ENCODE results near the gene ATP13A2. TPM values are rescaled to one million over a fixed set of nuclear protein-coding genes. Genes with fewer than 3 reads are reported as not detected.

ATP13A2 gene
- total and polyA plus RNA-seq, 4 donors: 62.1 to 308 (median 186) TPM

GRCh38 chr1:17052641-17053040 lies 40.9 kb upstream of the ATP13A2 start:
- no peak for DNase-seq (ENCODE audit: low read depth in 4 of 6, low spot score in 6 of 6)
- Histone ChIP-seq H3K9me3 (ENCODE audit: control insufficient read depth, insufficient read depth, low read length) (no peaks in the 10 kb centered on the region), H3K27me3 (ENCODE audit: control insufficient read depth, insufficient read depth, low read length) (no peaks in the 10 kb centered on the region), H3K4me1 (ENCODE audit: control insufficient read depth, insufficient read depth, low read length) (peaks cover 8% of the 10 kb centered on the region), H3K27ac (ENCODE audit: low read depth, low read length) (no peak overlapping the region), H3K4me3 (ENCODE audit: low read depth, low read length) (peak overlapping the region; percentile 86), H3K36me3 (ENCODE audit: control insufficient read depth, insufficient read depth, low read length) (peaks cover 17% of the 10 kb centered on the region)

DNA sequence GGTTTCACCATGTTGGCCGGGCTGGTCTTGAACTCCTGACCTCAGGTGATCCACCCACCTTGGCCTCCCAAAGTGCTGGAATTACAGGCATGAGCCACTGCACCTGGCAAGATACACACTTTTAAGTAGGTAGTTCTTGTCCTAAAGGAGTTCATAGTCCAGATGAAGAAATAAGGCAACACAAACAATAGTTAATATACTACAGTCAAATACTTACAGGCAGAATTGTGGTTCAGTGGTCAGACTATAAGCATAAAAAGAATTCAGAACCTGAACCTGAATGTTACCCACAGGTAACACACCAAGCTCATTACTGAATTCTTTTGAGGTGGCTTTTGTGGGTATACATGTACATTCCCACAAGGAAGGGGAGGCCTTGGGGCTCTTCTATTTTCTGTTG lies 40.3 kb upstream of the ATP13A2 start:
- DNase-seq (ENCODE audit: low read depth in 4 of 6, low spot score in 6 of 6): no peak
- no peak overlapping the region for H3K4me3 ChIP-seq (ENCODE audit: low read depth, low read length)
- WGBS (ENCODE audit: insufficient coverage): 100% methylated on average over 1 of the region's 1 CpG
- H3K27ac ChIP-seq (ENCODE audit: low read depth, low read length): no peak overlapping the region
- no peaks in the 10 kb centered on the region for H3K27me3 ChIP-seq (ENCODE audit: control insufficient read depth, insufficient read depth, low read length)
- H3K36me3 ChIP-seq (ENCODE audit: control insufficient read depth, insufficient read depth, low read length): peaks cover 21% of the 10 kb centered on the region
- no peaks in the 10 kb centered on the region for H3K9me3 ChIP-seq (ENCODE audit: control insufficient read depth, insufficient read depth, low read length)
- peaks cover 8% of the 10 kb centered on the region for H3K4me1 ChIP-seq (ENCODE audit: control insufficient read depth, insufficient read depth, low read length)

DNA sequence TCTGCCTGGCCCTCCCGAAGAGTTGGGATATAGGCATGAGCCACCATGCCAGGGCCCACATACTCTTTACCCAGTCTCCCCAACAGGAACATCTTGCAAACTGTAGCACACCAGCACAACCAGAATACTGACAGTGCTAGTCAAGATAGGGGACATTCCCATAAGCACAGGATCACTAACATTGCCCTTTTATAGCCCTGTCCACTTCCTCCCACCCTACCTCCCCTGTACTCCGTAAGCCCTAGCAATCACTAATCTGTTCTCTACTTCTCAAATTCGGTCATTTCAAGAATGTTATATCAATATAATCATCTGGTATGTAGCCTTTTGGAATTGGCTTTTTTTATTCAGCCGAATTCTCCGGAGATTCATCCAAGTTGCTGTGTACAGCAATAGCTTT lies 36.2 kb upstream of the ATP13A2 start:
- peaks cover 4% of the 10 kb centered on the region for H3K4me1 ChIP-seq (ENCODE audit: control insufficient read depth, insufficient read depth, low read length)
- peak in 1 of 6 donors; percentile 23 for DNase-seq (ENCODE audit: low read depth in 4 of 6, low spot score in 6 of 6)
- no peak overlapping the region for H3K27ac ChIP-seq (ENCODE audit: low read depth, low read length)
- WGBS (ENCODE audit: insufficient coverage): 100% methylated on average over 1 of the region's 5 CpGs
- H3K36me3 ChIP-seq (ENCODE audit: control insufficient read depth, insufficient read depth, low read length): peaks cover 31% of the 10 kb centered on the region
- H3K27me3 ChIP-seq (ENCODE audit: control insufficient read depth, insufficient read depth, low read length): no peaks in the 10 kb centered on the region
- H3K4me3 ChIP-seq (ENCODE audit: low read depth, low read length): no peak overlapping the region
- no peaks in the 10 kb centered on the region for H3K9me3 ChIP-seq (ENCODE audit: control insufficient read depth, insufficient read depth, low read length)

DNA sequence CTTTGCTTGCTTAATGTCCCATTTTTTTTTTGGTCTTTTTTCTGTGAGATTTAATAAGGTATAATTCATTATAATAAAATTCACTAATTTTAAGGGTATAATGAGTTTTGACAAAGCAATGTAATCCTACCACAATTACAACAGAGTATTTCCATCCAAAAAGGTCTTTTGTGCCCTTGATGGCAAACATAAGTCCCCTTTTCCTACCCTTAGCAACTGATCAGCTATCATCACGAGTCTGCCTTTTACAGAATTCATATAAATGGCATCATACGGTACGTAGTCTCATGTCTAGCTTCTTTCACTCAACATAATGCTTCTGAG lies 34.6 kb upstream of the ATP13A2 start:
- Histone ChIP-seq H3K9me3 (ENCODE audit: control insufficient read depth, insufficient read depth, low read length) (no peaks in the 10 kb centered on the region), H3K27ac (ENCODE audit: low read depth, low read length) (no peak overlapping the region), H3K36me3 (ENCODE audit: control insufficient read depth, insufficient read depth, low read length) (peaks cover 37% of the 10 kb centered on the region), H3K4me3 (ENCODE audit: low read depth, low read length) (no peak overlapping the region), H3K27me3 (ENCODE audit: control insufficient read depth, insufficient read depth, low read length) (no peaks in the 10 kb centered on the region), H3K4me1 (ENCODE audit: control insufficient read depth, insufficient read depth, low read length) (peaks cover 4% of the 10 kb centered on the region)
- no CpG with 5 or more reads among the region's 3 CpGs for WGBS (ENCODE audit: insufficient coverage)
- no peak for DNase-seq (ENCODE audit: low read depth in 4 of 6, low spot score in 6 of 6)

- Histone ChIP-seq H3K4me3 (ENCODE audit: low read depth, low read length) (no peak overlapping the region), H3K27ac (ENCODE audit: low read depth, low read length) (no peak overlapping the region), H3K4me1 (ENCODE audit: control insufficient read depth, insufficient read depth, low read length) (peaks cover 4% of the 10 kb centered on the region), H3K36me3 (ENCODE audit: control insufficient read depth, insufficient read depth, low read length) (peaks cover 40% of the 10 kb centered on the region), H3K9me3 (ENCODE audit: control insufficient read depth, insufficient read depth, low read length) (no peaks in the 10 kb centered on the region), H3K27me3 (ENCODE audit: control insufficient read depth, insufficient read depth, low read length) (no peaks in the 10 kb centered on the region)
- peak in 2 of 6 donors; percentile 79 to 89 for DNase-seq (ENCODE audit: low read depth in 4 of 6, low spot score in 6 of 6)
- WGBS (ENCODE audit: insufficient coverage): 60% methylated on average over 1 of the region's 9 CpGs
These were observed 34.1 kb upstream of the ATP13A2 start for GRCh38 chr1:17045634-17046333.

DNA sequence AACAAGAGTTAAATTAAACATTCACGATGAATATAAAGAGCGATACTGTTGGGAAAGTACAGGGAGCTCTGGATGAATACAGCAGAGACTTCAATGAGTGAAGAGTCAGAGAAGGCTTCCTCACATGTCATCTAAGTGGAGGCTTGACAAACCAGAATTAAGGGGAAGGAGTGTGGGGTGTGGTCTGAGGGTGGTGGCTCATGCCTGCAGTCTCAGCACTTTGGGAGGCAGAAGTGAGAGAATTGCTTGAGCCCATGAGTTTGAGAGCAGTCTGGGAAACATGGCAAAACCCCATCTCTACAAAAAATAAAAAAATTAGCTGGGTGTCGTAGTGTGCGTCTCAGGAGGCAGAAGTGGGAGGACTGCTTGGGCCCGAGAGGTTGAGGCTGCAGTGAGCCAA lies 33.4 kb upstream of the ATP13A2 start:
- Histone ChIP-seq H3K4me1 (ENCODE audit: control insufficient read depth, insufficient read depth, low read length) (peaks cover 4% of the 10 kb centered on the region), H3K36me3 (ENCODE audit: control insufficient read depth, insufficient read depth, low read length) (peaks cover 41% of the 10 kb centered on the region), H3K27ac (ENCODE audit: low read depth, low read length) (no peak overlapping the region), H3K27me3 (ENCODE audit: control insufficient read depth, insufficient read depth, low read length) (no peaks in the 10 kb centered on the region), H3K9me3 (ENCODE audit: control insufficient read depth, insufficient read depth, low read length) (no peaks in the 10 kb centered on the region), H3K4me3 (ENCODE audit: low read depth, low read length) (no peak overlapping the region)
- DNase-seq (ENCODE audit: low read depth in 4 of 6, low spot score in 6 of 6): no peak
- WGBS (ENCODE audit: insufficient coverage): no CpG with 5 or more reads among the region's 5 CpGs

DNA sequence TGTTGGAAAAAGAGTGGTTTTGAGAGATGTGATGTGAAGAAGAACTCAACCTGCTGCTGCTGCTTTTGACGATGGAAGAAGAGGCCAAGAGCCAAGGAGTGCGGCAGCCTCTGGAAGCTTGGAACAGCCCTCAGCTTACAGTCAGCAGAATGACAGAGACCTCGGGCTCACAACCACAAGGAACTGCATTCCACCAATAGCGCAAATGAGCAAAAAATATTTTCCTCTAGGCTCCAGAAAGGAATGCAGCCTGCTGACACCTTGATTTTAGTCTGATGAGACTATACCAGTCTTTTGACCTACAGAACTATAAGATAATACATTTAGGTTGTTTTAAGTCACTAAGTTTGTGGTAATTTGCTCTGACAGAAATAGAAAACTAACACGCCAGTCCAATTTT lies 31.9 kb upstream of the ATP13A2 start:
- WGBS (ENCODE audit: insufficient coverage): 78% methylated on average over 2 of the region's 5 CpGs
- no peak for DNase-seq (ENCODE audit: low read depth in 4 of 6, low spot score in 6 of 6)
- H3K36me3 ChIP-seq (ENCODE audit: control insufficient read depth, insufficient read depth, low read length): peaks cover 31% of the 10 kb centered on the region
- no peak overlapping the region for H3K4me3 ChIP-seq (ENCODE audit: low read depth, low read length)
- no peaks in the 10 kb centered on the region for H3K9me3 ChIP-seq (ENCODE audit: control insufficient read depth, insufficient read depth, low read length)
- no peaks in the 10 kb centered on the region for H3K27me3 ChIP-seq (ENCODE audit: control insufficient read depth, insufficient read depth, low read length)
- H3K27ac ChIP-seq (ENCODE audit: low read depth, low read length): no peak overlapping the region
- H3K4me1 ChIP-seq (ENCODE audit: control insufficient read depth, insufficient read depth, low read length): peaks cover 4% of the 10 kb centered on the region

DNA sequence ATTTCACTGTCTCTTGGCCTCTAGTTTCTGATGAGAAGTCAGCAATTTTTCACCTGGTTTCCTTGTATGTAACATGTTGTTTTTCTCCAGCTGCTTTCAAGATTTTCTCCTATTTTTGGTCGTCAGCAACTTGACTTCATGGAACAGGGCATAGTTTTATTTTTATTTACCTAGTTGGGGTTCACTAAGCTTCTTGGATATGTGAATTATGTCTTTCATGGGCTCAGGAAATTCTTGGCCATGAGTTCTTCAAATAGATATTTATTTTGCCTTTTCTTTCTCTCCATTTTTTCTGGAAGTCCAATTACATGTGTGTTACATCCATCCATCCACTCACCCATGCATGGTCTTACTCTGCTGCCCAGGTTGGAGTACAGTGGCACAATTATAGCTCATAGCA lies 28.4 kb upstream of the ATP13A2 start:
- H3K36me3 ChIP-seq (ENCODE audit: control insufficient read depth, insufficient read depth, low read length): peaks cover 36% of the 10 kb centered on the region
- H3K9me3 ChIP-seq (ENCODE audit: control insufficient read depth, insufficient read depth, low read length): no peaks in the 10 kb centered on the region
- no peak overlapping the region for H3K27ac ChIP-seq (ENCODE audit: low read depth, low read length)
- H3K4me1 ChIP-seq (ENCODE audit: control insufficient read depth, insufficient read depth, low read length): peaks cover 1% of the 10 kb centered on the region
- no CpG with 5 or more reads among the region's 1 CpG for WGBS (ENCODE audit: insufficient coverage)
- H3K27me3 ChIP-seq (ENCODE audit: control insufficient read depth, insufficient read depth, low read length): no peaks in the 10 kb centered on the region
- no peak for DNase-seq (ENCODE audit: low read depth in 4 of 6, low spot score in 6 of 6)
- H3K4me3 ChIP-seq (ENCODE audit: low read depth, low read length): no peak overlapping the region

- H3K27me3 ChIP-seq (ENCODE audit: control insufficient read depth, insufficient read depth, low read length): no peaks in the 10 kb centered on the region
- H3K9me3 ChIP-seq (ENCODE audit: control insufficient read depth, insufficient read depth, low read length): no peaks in the 10 kb centered on the region
- no peak for DNase-seq (ENCODE audit: low read depth in 4 of 6, low spot score in 6 of 6)
- H3K4me3 ChIP-seq (ENCODE audit: low read depth, low read length): no peak overlapping the region
- H3K4me1 ChIP-seq (ENCODE audit: control insufficient read depth, insufficient read depth, low read length): no peaks in the 10 kb centered on the region
- WGBS (ENCODE audit: insufficient coverage): no CpG with 5 or more reads among the region's 2 CpGs
- peaks cover 34% of the 10 kb centered on the region for H3K36me3 ChIP-seq (ENCODE audit: control insufficient read depth, insufficient read depth, low read length)
- no peak overlapping the region for H3K27ac ChIP-seq (ENCODE audit: low read depth, low read length)
These were observed 27.8 kb upstream of the ATP13A2 start for GRCh38 chr1:17039522-17039921.

GRCh38 chr1:17033481-17033880 lies 21.8 kb upstream of the ATP13A2 start:
- Histone ChIP-seq H3K4me3 (ENCODE audit: low read depth, low read length) (no peak overlapping the region), H3K9me3 (ENCODE audit: control insufficient read depth, insufficient read depth, low read length) (no peaks in the 10 kb centered on the region), H3K36me3 (ENCODE audit: control insufficient read depth, insufficient read depth, low read length) (peaks cover 47% of the 10 kb centered on the region), H3K27ac (ENCODE audit: low read depth, low read length) (no peak overlapping the region), H3K4me1 (ENCODE audit: control insufficient read depth, insufficient read depth, low read length) (no peaks in the 10 kb centered on the region), H3K27me3 (ENCODE audit: control insufficient read depth, insufficient read depth, low read length) (no peaks in the 10 kb centered on the region)
- DNase-seq (ENCODE audit: low read depth in 4 of 6, low spot score in 6 of 6): no peak
- 89% methylated on average over 3 of the region's 4 CpGs for WGBS (ENCODE audit: insufficient coverage)

All from spinal cord (tissue), 10 donors.